HG02571 (cell line): ENCODE results near the gene ARVCF.
"Not testable (repeated sequence)": the region's sequence is repeated elsewhere in the genome, so short reads cannot be mapped to it uniquely, and the experiment has no call there.

Experiments
- ATAC-seq: cut with Tn5 transposase; IDR thresholded peaks from one replicate; pipeline ENCODE4 v1.9.1; 2021; ENCODE audit warnings: mild to moderate bottlenecking, moderate library complexity; ENCODE audit not compliant: unreplicated experiment

The ARVCF gene

GRCh38 chr22:19940536-19941364 lies 75.9 kb downstream of the ARVCF start:
- ATAC-seq, result no peak

- ATAC-seq, result no peak
Observed at GRCh38 chr22:19937616-19938473, 78.8 kb downstream of the ARVCF start.

- ATAC-seq, result no peak
Observed at GRCh38 chr22:19936513-19936912, 80.1 kb downstream of the ARVCF start.

GRCh38 chr22:19935123-19935718 lies 81.4 kb downstream of the ARVCF start:
- not testable (repeated sequence) for ATAC-seq

GRCh38 chr22:19933341-19934241 lies 83.0 kb downstream of the ARVCF start:
- no peak for ATAC-seq

GRCh38 chr22:19932367-19933206 lies 84.0 kb downstream of the ARVCF start:
- no peak for ATAC-seq

- ATAC-seq, result no peak
Observed at GRCh38 chr22:19931514-19931913, 85.1 kb downstream of the ARVCF start.

- ATAC-seq, result no peak
Observed at GRCh38 chr22:19930551-19931486, 85.8 kb downstream of the ARVCF start.

- ATAC-seq, result no peak
Observed at GRCh38 chr22:19929586-19930550, 86.8 kb downstream of the ARVCF start.

GRCh38 chr22:19928207-19928606 lies 88.4 kb downstream of the ARVCF start:
- no peak for ATAC-seq

- no peak for ATAC-seq
Observed at GRCh38 chr22:19927696-19928095, 88.9 kb downstream of the ARVCF start.

GRCh38 chr22:19926028-19926427 lies 90.6 kb downstream of the ARVCF start:
- ATAC-seq, result not testable (repeated sequence)

- no peak for ATAC-seq
Observed at GRCh38 chr22:19923914-19924513, 92.6 kb downstream of the ARVCF start.

GRCh38 chr22:19921544-19922081 lies 95.0 kb downstream of the ARVCF start:
- no peak for ATAC-seq
